ENCODE measurements around the gene MALT1. TPM values are rescaled to one million over a fixed set of nuclear protein-coding genes. Genes with fewer than 3 reads are reported as not detected.

The MALT1 gene
- total RNA-seq, 4 donors from 2014 or later: 25.7 to 34.7 (median 28.3) TPM

DNA sequence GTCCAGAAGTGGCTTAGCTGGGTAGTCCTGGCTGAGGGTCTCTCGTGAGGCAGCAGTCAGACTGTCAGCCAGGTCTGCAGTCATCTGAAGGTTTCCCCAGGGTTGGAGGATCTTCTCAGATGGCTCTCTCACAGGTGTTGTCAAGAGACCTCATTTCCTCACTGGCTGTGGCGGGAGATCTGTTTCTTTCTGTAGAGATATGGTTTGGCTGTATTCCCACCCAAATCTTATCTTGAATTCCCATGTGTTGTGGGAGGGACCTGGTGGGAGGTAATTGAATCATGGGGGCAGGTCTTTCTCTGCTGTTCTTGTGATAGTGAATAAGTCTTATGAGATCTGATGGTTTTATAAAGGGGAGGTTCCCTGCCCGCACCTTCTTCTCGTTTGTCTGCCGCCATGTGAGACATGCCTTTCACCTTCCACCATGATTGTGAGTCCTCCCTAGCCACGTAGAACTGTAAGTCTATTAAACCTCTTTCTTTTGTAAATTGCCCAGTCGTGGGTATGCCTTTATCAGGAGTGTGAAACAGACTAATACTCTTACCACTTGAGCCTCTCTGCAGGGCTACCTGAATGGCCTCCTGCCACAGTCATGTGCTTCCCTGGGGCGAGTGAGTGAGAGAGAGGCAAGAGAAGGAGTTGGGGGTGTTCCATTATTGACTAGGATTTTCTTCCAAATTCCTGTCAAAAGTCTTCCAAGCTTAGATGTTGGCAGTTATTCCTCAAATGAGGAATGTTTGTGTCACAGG, 23.6 kb downstream of the MALT1 start:
- no peak for DNase-seq
- no peaks in the 10 kb centered on the region for H3K9me3 ChIP-seq

DNA sequence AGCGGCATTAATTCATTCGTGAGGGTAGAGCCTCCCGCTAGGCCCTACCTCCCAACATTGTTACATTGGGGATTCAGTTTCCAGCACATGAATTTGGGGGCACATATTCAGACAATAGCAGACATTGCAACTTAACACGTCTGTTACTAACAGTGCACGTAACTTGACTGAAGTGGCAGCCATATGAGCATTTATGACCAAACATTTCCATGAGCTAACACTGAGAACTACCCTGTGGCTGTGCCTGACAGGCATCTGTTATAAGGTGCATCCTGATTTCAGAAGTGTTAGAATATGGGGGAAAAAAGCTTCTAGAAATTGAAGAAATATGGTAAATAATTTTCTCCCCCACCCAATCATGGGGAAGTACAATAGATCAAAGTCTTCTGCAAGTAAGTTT, 24.5 kb downstream of the MALT1 start:
- Histone ChIP-seq H3K4me1 (no peaks in the 10 kb centered on the region), H3K27me3 (no peaks in the 10 kb centered on the region), H3K9me3 (no peaks in the 10 kb centered on the region), H3K27ac (no peak overlapping the region), H3K36me3 (peaks cover 0 to 44% (median 0%) of the 10 kb centered on the region in 3 donors), H3K4me3 (no peak overlapping the region)
- TF ChIP-seq, protein P1, sequence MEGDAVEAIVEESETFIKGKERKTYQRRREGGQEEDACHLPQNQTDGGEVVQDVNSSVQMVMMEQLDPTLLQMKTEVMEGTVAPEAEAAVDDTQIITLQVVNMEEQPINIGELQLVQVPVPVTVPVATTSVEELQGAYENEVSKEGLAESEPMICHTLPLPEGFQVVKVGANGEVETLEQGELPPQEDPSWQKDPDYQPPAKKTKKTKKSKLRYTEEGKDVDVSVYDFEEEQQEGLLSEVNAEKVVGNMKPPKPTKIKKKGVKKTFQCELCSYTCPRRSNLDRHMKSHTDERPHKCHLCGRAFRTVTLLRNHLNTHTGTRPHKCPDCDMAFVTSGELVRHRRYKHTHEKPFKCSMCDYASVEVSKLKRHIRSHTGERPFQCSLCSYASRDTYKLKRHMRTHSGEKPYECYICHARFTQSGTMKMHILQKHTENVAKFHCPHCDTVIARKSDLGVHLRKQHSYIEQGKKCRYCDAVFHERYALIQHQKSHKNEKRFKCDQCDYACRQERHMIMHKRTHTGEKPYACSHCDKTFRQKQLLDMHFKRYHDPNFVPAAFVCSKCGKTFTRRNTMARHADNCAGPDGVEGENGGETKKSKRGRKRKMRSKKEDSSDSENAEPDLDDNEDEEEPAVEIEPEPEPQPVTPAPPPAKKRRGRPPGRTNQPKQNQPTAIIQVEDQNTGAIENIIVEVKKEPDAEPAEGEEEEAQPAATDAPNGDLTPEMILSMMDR (IDR thresholded peaks at IDR 0.05): no peak
- no peak for TF ChIP-seq POLR2A (IDR thresholded peaks at IDR 0.05)
- DNase-seq: no peak

More for the DNA sequence above, 23.6 kb downstream of the MALT1 start:
- no peaks in the 10 kb centered on the region for H3K4me1 ChIP-seq
- H3K4me3 ChIP-seq: no peak overlapping the region
- no peak overlapping the region for H3K27ac ChIP-seq
- H3K27me3 ChIP-seq: no peaks in the 10 kb centered on the region
- H3K36me3 ChIP-seq: peaks cover 0 to 42% (median 0%) of the 10 kb centered on the region in 3 donors
- TF ChIP-seq, protein P1 (IDR thresholded peaks at IDR 0.05): no peak
- no peak for TF ChIP-seq POLR2A (IDR thresholded peaks at IDR 0.05)

DNA sequence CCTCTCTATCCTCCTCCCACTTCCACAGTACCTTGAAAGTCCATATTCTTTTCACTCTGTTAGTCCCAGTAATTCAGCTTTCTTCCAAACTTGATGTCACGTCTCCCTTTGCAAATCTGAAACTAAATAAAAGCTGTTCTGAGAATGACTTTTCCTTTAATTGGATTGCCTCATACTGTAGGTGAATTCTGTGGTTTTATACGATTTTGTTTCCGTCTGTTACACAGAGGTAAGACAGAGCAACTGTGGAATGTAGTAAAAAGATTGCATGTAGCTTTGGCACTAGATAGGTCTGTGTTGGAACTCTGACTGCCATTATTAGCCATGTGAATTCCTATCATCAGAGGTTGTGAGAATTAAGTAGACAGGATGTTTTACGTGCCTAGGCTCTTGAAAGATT, 25.9 kb downstream of the MALT1 start:
- Histone ChIP-seq H3K36me3 (peaks cover 0 to 47% (median 0%) of the 10 kb centered on the region in 3 donors), H3K4me1 (no peaks in the 10 kb centered on the region), H3K4me3 (no peak overlapping the region), H3K27ac (no peak overlapping the region), H3K9me3 (no peaks in the 10 kb centered on the region), H3K27me3 (no peaks in the 10 kb centered on the region)
- no peak for DNase-seq
- no peak for TF ChIP-seq POLR2A (IDR thresholded peaks at IDR 0.05)
- TF ChIP-seq, protein P1 (IDR thresholded peaks at IDR 0.05): no peak

DNA sequence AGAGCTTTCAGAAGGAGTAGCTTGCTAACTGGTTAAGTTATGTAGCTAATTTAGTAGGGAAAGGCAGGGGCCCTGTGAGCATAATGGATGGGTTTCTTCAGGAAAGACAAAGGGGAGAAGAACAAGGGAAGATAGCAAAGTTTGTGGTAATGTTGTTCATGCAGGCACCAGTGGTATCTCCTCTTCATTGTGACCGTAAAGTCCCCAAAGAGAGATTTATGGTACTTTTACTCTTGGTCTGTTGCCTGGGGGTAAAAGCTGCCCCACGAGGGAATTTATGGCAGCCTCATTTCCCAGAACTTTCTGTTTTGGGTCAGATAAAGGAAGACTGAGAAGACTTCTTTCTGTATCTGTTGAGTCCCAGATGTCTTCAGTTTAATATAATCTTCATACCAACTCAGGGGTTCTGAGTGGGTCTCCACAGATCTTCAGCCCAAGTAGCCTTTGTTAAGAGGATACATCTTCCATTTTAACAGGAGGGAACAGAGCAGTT, 27.5 kb downstream of the MALT1 start:
- Histone ChIP-seq H3K27ac (no peak overlapping the region), H3K36me3 (peaks cover 0 to 62% (median 0%) of the 10 kb centered on the region in 3 donors), H3K9me3 (no peaks in the 10 kb centered on the region), H3K4me3 (no peak overlapping the region), H3K27me3 (no peaks in the 10 kb centered on the region), H3K4me1 (no peaks in the 10 kb centered on the region)
- DNase-seq: no peak
- TF ChIP-seq, protein P1 (IDR thresholded peaks at IDR 0.05): no peak
- no peak for TF ChIP-seq POLR2A (IDR thresholded peaks at IDR 0.05)

DNA sequence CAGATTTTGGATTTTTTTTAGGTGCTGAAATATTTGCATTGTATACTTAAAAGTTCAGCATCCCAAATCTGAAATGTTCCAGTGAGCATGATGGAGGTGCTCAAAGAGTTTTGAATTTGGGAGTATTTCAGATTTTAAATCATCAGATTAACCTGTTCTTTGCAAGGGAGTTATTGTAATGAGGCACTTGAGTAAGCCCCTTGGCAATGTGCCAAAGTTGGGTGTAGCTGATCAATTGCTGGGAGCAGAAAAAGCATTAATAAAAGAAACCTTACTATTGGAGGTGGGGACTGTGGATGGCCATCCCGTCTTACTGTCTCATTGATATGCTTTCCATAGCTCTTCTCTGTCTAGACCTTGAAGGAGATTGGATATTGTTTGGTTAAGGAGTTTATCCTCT, 28.3 kb downstream of the MALT1 start:
- no peak overlapping the region for H3K27ac ChIP-seq
- no peak for DNase-seq
- H3K9me3 ChIP-seq: no peaks in the 10 kb centered on the region
- H3K4me3 ChIP-seq: no peak overlapping the region
- TF ChIP-seq, protein P1 (IDR thresholded peaks at IDR 0.05): no peak
- TF ChIP-seq POLR2A (IDR thresholded peaks at IDR 0.05): no peak
- peaks cover 0 to 69% (median 0%) of the 10 kb centered on the region in 3 donors for H3K36me3 ChIP-seq
- no peaks in the 10 kb centered on the region for H3K4me1 ChIP-seq
- H3K27me3 ChIP-seq: no peaks in the 10 kb centered on the region
